ENCODE measurements around the gene NAIF1.
"Not testable (repeated sequence)": the region's sequence is repeated elsewhere in the genome, so short reads cannot be mapped to it uniquely, and the experiment has no call there.

Gene NAIF1

DNA sequence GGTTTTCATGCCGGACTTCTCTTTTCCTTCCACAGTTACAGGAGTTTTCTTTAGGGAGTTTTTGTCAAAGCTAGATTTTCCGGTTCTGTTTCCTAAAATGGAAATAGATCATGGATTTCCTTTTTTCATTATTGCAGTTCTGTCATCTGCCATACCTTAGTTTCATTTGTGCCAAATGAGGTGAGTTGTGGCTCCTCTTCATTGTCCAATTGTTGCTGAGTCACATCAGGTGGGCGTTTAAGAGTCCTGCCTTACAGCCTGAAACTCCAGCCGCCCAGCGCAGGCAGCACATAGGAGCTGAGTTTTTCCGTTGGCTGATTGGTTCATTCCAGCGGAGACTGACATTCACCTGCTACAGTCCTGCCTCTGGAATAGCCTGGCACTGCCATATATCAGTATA lies 15.0 kb upstream of the NAIF1 start:
- no peak for DNase-seq

DNA sequence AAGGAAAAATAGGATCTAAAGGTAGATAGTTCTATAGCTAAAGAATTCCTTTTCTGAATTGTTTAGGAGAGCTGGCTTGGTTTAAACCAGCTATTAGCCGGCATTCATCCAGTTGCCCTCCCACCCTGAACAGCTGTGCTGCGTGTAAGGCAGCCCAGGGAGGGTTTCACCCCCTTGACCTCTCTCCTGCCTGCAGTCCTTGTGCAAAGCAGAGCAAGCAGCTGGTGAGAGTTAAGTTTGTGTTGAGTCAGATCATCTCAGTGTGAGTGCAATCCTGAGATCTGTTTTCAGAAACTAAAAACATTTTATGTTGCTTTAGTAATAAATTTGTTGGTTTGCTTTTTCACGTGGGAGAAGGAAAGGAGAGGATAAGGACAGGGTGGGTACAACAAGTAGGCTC lies 13.9 kb upstream of the NAIF1 start:
- no peak for DNase-seq

DNA sequence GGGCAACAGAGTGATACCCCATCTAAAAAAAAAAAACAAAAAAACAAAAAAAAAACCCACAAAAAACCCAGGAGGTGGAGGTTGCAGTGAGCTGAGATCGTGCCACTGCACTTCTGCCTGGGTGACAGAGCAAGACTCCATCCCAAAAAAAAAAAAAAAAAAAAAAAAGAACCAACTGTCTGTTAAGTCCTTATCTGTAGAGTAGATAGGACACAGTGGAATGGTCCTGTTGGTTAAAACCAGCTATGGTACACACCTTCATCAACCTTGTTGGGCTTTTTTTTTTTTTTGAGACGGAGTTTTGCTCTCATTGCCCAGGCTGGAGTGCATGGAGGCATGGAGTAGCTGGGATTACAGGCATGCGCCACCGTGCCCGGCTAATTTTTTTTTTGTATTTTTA lies 13.1 kb upstream of the NAIF1 start:
- no peak for DNase-seq

DNA sequence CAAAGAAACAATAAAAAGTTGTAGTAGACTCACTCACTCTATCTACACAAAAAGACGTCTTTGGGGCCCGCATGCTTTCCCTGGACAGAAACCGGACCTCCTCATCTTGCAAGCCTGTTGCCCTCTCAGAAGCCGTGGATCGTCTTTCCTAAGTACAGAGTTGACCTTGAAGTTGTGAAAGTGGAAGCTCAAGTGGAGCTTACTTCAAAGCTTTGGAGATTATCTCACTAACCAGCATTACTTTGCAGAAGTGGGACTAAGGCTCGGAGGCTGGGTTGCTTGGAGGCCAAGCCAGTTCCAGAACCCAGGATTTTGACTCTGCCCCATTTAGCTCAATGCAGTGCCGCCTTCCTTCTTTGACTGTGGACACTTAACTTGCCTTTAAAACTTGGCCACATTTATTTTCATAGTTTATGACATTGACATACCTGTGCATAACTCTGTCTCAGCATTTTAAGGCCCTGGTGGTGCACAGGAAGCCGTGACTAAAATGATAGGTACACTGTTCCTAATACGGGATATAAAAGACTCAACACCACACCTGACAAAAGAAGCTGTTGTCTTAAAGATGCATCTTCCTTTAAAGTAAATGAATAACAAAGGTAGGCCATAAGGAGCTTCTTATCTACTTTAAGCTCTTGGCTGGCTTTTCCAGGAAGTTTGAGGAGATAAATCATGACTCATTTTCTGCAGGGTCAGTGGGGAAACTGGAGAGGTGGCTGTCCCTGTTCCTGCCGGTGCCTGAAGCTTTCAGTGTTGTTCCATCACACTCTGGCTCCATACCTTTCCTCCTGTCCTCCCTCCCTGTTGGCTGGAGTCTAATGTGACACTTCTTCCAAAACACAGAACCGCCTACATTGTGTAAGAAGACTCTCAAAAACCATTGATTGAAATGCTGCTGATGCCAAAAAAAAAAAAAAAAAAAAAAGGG lies 11.6 kb upstream of the NAIF1 start:
- no peak for DNase-seq

DNA sequence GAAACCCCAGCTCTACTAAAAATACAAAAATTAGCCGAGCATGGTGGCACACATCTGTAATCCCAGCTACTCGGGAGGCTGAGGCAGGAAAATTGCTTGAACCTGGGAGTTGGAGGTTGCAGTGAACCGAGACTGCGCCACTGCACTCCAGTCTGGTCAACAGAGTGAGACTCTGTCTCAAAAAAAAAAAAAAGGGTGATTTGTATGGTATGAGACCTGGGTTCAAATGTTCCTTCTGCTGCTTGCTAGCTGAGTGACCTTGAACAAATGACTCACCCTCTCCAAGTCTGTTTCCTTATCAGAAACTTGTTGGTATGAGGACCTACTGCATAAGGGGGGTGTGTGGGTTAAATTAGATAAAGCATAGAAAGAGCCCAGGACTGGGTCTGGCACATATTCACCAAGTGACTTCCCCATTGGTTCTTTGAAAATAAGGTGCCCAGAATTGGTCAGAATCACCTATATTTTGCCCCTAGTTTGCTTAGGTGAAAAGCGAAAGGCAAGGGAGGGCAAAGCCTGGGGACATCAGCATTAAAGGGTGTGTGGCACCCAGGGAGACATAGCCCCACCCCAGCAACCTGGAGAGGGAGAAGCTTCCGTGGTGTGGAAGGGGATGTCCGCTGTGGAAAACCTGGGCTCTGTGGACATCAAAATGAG lies 10.9 kb upstream of the NAIF1 start:
- DNase-seq, result no peak

DNA sequence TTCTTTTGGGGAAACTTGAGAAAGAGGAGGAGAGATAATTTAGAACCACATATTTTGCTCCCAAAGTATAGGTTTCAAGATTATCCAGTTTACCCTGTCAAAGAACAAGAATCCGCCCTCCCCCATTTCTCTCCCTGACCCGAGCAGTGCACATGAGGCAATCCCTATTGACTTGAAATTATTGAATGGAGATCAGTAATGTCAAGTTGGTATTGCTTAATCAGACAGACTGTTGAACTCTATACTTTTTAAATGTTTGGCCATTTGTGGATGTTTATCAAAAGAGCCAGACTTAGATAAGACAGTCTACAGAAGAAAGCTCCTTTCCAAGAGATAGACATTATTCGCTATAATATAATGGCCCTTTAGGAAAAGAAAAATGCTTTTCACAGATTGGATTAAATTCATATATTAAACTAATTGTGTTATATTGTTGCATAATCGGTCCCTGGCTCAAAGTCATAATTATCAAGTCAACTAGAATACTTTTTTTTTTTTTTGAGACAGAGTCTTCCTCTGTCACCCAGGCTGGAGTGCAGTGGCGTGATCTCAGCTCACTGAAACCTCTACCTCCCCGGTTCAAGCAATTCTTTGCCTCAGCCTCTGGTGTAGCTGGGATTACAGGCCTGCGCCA lies 6.2 kb upstream of the NAIF1 start:
- DNase-seq, result no peak

DNA sequence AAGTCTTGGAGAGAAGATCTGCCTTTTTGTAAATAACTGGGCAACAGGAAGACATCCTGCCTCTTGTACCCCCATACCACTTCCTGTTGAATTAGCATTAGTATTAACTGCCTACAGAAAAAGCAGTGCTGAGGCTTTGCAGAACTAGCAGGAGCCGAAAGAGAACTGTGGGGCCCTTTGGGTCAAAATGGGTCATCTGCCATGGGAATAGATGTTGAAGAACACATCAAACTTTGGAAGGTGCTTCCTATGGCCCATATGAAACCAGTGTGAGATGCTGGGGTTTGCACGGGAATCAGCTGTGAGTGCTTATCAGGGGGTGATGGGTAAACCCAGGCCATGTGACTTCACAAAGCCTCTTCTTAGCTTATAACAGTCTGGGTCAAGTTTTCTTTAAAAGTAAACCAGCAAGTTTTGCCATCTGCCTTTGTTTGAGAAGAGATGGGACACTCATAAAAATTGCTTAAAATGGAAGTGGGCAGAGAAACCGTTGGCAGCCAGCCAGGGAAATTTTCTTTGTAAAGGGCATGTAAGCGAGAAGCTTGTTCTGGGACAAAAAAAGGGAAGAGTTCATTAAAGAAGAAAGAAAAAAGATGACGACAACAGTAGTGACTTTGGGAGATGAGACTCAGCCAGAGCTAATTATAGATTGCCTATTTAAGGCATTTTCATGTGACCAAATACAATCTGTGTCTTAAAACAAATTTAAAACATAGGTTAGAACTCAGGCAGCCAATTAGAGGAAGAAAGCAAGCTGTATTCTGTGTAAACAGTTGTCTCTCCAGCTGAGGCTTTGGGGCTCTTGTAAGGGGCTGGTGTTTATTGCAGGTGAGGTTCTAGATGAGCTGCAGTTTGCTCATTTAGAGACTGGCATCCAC lies 5.3 kb upstream of the NAIF1 start:
- peak; percentile 78 for DNase-seq

DNA sequence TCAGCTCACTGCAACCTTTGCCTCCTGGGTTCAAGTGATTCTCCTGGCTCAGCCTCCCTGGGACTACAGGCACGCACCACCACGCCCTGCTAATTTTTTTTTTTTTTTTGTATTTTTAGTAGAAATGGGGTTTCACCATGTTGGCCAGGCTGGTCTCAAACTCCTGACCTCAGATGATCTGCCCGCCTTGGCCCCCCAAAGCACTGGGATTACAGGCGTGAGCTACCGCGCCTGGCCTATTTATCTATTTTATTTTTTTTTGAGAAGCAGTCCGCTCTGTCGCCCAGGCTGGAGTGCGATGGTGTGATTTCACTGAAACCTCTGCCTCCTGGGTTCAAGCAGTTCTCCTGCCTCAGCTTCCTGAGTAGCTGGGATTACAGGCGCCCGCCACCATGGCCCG lies 4.4 kb upstream of the NAIF1 start:
- not testable (repeated sequence) for DNase-seq

DNA sequence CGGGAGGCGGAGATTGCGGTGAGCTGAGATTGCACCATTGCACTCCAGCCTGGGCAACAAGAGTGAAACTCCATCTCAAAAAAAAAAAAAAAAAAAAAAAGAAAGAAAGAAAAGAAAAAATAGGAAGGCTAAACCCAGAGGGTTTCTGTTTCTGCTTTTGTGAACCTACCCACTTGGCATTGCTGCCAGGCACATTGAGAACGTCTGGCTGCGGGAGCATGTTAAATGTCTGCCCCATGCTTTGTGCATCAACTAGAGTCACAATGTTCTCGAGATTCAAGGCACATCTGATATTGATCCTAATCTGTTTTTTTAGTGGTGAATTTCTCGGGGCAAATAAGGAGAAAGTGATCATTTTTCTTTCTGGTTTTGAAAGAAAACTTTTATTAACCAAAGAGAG lies 3.8 kb upstream of the NAIF1 start:
- DNase-seq, result no peak

DNA sequence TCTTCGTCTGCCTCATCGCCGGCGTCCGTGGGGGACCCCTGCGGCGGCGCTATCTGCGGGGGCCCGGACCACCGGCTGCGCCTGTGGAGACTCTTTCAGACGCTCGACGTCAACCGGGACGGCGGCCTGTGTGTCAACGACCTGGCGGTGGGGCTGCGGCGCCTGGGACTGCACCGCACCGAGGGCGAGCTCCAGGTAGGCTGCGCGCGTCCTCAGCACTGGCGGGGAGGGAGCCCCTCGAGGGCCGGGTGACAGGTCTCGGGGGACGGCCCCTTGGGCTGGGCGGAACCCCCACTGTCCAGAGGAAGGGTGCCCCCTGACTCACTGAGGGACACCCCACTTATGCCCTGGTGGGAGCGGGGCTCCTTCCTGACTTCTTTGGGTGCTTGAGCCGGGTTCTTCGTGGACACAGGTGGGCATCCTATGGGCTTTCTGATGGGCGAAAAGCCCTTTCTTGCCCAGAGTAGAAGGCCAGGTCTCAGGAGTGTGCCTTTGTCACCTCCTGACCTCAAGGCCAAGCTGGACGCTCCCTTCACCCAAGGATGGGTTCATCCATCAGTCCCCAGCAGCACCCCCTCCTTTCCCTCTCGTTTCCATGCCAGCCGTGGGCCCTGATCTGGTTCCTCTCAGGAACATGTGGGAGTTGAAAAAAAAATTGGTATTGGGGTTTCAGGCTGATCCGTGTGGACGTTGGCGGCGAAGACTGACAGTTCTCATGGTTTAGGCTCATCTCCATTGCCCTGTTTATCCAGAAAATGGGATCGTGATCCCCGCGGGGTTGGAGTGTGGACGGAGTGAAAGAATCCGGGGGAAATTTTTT lies 1.5 kb upstream of the NAIF1 start:
- DNase-seq, result no peak

DNA sequence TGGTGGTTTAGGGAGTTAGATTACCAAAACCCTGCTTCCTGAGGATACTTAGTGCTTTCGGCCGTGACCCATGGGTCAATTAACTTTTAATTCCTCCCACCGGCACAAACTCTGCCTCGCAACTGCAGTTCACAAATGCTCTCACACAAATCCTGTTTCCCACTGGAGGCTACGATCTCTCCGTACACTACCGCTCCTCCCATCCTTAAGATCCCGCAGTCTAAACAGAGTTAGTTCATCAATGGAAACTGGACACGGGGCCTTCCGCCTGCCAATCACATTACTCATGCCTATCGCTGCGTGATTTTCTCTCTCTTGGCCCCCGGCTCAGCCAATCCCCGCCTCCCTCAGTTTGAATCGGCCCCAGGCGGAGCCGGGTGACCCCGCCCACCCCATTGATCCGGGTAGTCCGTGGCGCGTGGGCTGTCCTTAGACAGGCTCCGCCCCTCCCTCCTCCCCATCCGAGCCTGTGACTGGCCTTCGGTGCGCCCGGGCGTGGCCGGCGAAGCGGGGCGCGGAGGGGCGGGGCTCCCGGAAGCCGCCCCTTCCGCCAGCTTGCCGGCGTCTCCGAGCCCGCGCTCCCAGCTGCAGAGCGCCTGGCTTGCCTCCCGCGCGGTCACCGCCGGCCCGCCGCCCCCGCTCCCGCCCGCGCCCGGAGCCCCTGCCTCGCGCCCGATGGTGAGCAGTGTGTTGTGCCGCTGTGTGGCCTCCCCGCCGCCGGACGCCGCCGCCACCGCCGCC lies 695 bp upstream of the NAIF1 start, which contains the start of gene SLC25A25:
Gene SLC25A25, plus strand, starts transcription at position 588 of the 741 bp plus-strand sequence. Its CDS starts 88 bp downstream, at position 676.
- DNase-seq, result peak; percentile 99

DNA sequence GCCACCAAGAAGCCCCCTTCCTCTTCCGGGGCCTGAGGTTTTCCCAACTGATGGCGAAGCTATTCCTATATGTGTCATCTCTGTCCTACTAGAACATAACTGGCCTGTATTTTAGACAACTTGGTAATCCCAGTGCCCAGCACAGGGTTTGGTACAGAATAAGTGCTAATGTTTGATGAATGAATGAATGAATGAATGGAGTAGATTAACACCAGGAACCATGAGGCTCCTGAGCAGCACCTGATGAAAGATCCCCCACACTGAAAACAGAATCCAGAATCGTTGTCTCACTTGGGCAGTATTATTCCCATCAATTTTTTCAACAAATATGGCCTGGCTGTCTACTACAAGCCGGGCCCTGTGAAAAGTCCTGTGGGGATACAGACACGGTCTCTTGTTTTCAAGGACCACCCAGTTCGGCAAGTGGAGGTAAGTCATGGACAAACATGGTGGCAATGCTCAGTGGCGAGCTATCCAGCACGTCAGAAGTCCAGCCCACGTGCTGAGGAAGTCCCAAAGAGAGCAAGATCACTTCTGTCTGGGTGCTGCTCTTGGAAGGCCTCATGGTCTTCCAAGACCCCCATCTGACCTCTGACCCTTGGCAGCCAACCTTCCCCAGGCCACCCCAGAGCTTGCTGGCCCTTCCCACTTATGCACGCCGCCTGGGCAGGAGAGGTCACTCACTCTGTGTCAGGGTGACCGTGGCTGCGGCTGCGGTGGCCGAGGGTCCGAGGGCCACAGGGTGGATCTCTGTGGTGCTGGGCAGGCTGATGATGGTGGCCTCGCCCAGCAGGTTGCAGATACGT lies 1.0 kb downstream of the NAIF1 start:
- no peak for DNase-seq

DNA sequence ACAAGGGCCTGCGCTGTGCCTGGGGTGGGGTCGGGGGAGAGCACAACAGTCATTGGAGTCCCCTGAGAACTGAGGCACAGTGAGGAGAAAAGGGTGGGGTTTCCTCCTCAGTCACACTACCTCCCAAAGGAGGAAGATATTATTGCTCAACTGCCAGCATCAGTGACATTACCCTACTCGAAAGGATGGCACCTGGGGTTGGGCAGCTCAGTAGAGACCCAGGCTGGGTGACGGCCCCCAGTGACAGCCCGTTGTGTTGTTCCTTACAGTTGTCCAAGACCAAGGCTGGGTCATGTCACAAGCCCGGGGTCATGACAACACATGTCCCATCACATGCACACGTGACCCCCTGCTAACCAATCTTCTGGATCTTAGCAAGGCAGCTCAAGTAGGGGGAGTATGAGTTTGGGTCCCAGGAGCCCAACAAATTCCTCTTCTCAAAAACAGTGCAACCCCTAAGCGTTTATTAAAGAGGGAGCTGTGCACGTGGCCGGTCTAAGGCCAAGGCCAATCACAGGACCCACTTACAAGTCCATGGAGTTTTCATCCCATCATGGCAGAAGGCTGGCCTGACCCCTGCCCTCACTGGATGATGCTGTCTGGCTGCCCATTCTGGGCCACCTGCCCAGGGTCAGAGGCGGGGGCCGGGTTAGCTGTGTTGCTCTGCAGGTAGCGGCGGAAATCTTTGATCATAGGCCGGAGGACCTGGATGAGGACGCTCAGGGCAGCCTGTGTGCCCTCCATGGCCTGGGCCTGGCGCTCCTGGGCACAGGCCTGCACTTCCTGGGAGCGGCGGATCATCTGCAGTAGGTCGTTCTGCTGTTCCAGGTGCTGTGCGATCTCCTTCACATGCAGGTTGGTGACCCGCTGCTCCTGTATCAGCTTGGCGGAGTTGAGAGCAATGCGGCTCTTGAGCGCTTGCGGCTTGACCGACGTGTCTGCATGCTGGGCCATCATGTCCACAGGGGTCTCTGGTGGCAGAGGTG lies 4.0 kb downstream of the NAIF1 start:
- no peak for DNase-seq

DNA sequence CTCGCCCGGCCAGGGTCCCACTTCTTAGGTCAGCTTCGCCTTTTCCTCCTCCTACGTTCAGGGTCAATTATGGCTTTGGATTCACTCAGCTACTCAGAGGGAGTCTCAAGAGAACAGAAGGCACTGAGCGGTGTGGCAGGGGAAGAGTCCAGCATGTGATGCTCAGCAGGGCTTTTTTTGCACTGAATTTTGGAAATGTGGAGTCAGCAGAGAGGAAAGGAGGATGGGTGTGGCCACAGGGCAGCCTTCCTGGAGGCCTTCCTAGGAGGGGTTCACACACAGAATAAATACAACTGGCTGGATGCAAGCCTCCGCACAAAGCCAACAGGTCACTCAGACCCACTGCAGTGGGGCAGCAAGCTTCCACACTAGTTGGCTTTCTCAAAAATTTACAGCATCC lies 4.8 kb downstream of the NAIF1 start:
- DNase-seq, result no peak

DNA sequence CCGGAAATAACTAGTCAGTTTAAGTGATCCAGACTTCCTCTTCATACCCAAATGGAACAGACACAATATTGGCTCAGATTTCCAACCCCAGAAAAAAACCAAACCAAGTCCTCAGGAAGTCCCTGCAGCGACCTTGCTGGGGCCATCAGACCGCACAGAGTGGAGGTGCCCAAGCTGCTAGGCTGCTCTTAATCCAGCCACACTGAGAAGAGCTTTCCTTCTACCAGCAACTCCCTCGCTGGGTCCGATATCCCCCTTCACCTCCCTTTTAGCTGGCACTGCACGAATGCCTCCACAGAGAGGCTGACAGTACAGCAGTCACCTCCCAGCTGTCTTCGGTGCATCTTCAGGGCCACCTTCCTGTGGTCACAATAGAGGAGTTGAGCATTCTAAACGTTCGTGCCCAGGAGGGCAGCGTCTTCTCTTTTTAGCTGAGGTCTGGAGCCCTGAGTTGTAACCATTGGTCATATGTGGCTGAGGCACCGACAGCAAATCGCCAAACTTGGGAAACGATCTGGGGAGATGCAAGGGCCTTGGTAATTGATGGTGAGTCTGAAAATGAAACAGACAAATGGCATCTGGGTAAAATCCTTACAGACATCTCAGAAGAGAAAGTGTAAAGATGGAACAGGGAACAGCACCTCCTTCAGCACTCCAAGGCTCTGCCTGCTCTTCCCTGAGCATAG lies 5.7 kb downstream of the NAIF1 start:
- no peak for DNase-seq

DNA sequence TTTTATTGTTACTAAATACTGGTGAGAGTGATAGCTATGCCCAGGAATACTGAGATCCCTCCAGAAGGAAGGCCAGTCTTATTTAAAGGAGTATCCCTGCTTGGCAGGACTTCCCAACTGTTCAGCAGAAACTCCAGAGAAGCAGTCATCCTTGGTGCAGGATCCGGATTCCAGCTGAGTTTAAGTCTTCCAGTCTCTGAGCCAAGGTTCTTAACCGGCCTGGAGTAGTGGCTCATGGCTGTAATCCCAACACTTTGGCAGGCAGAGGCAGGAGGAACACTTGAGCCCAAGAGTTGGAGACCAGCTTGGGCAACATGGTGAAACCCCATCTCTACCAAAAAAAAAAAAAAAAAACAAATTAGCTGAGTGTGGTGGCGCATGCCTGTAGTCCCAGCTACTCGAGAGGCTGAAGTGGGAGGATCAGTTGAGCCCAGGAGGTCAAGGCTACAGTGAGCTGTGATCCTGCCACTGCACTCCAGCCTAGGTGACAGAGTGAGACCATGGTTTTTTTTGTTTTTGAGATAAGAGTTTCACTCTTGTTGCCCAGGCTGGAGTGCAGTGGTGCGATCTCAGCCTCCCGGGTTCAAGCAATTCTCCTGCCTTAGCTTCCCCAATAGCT lies 7.6 kb downstream of the NAIF1 start:
- DNase-seq, result no peak

DNA sequence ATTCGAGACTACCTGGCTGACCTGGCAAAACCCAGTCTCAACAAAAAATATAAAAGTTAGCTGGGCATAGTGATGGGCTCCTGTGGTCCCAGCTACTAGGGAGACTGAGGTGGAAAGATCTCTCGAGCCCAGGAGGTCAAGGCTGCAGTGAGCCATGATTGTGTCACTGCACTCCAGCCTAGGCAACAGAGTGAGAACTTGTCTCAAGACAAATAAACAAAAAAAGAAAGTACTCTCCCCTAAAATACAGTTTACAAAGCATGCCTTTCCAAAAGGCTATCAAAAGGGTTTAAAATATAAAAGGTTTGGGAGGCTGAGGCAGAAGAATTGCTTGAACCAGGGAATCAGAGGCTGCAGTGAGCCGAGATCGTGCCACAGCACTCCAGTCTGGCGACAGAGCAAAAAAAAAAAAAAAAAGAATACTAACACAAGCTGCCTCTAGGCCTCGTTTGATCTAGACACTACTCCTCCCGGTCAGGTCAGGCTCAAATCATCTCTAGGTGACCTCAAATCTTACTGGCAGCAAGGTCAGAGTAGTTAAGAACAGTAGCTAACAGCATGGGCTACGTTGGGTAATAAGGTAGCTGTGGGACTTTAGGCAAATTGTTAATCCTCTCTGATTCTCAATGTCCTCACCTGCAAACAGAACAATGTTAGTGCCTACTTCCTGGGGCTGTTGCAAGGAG lies 9.3 kb downstream of the NAIF1 start:
- no peak for DNase-seq
